HEK293 (cell line): ENCODE data around the gene PAEP.

Experiments
- CTCF ChIA-PET: fragments of 350-600 bp; formaldehyde crosslinking; extraction: SDS; loops from one replicate; lab custom pipeline; 2021; ENCODE audit warnings: antibody characterized with exemption; lab: Yijun Ruan, JAX
- POLR2A ChIA-PET: fragments of 300-600 bp; formaldehyde crosslinking; extraction: SDS; loops from one replicate; lab custom pipeline; 2020; ENCODE audit warnings: antibody characterized with exemption, inconsistent platforms; lab: Yijun Ruan, JAX
- H3K27ac ChIP-seq: fragments of 200-500 bp; sonication (Bioruptor generic); 2 replicates; pipeline ENCODE4 v1.5.1; 2014; ENCODE audit warnings: low read depth, low read length, control low read depth, inconsistent platforms; ENCODE audit errors: extremely low read depth
- H3K36me3 ChIP-seq, 2 experiments: fragments of 200-500 bp in 1 of 2; sonication (Bioruptor generic) in 1 of 2; 1 replicate in 1 of 2; 2 replicates in 1 of 2; pipeline ENCODE4 v1.5.1; 2014 to 2017; ENCODE audit warnings: inconsistent platforms in 2 of 2, low read length in 2 of 2; ENCODE audit not compliant: control insufficient read depth in 2 of 2, insufficient read depth in 1 of 2
- H3K4me1 ChIP-seq: fragments of 200-500 bp; sonication (Bioruptor generic); 2 replicates; pipeline ENCODE4 v1.5.1; 2014; ENCODE audit warnings: mild to moderate bottlenecking, low read length, inconsistent platforms; ENCODE audit not compliant: control insufficient read depth, insufficient read depth
- H3K4me3 ChIP-seq: 2 replicates; pipeline ENCODE4 v1.5.1; 2011; ENCODE audit warnings: low read depth, mild to moderate bottlenecking, control low read depth, low read length, moderate library complexity
- H3K9me3 ChIP-seq: fragments of 200-500 bp; sonication (Bioruptor generic); 2 replicates; pipeline ENCODE4 v1.5.1; 2014; ENCODE audit warnings: low read depth, low read length, inconsistent platforms; ENCODE audit not compliant: control insufficient read depth, insufficient read depth
- WT1 ChIP-seq: fragments of 450-650 bp; formaldehyde crosslinking; IDR thresholded peaks from 2 replicates; pipeline ENCODE4 v1.5.1; 2016; ENCODE audit warnings: missing biosample characterization, missing genetic modification characterization
- ZEB2 ChIP-seq: fragments of 450-650 bp; formaldehyde crosslinking; IDR thresholded peaks from 2 replicates; pipeline ENCODE4 v1.5.1; 2016; ENCODE audit warnings: missing biosample characterization, missing genetic modification characterization
- ZFP69B ChIP-seq: fragments of 450-650 bp; formaldehyde crosslinking; IDR thresholded peaks from 2 replicates; pipeline ENCODE4 v1.5.1; 2016; ENCODE audit warnings: missing biosample characterization, missing genetic modification characterization
- ZNF596 ChIP-seq: fragments of 450-650 bp; IDR thresholded peaks from 2 replicates; pipeline ENCODE4 v1.5.0; 2018; ENCODE audit warnings: missing biosample characterization, mild to moderate bottlenecking, missing genetic modification characterization, moderate library complexity
- ZNF623 ChIP-seq: fragments of 450-650 bp; formaldehyde crosslinking; IDR thresholded peaks from 2 replicates; pipeline ENCODE4 v1.5.1; 2016; ENCODE audit warnings: missing biosample characterization, missing genetic modification characterization
- TF ChIP-seq, protein P1 (sequence below): fragments of 450-650 bp; formaldehyde crosslinking; IDR thresholded peaks from 2 replicates; pipeline ENCODE4 v1.5.1; 2016; ENCODE audit warnings: missing biosample characterization, missing genetic modification characterization
- TF ChIP-seq, protein P2 (sequence below): fragments of 450-650 bp; formaldehyde crosslinking; IDR thresholded peaks from 2 replicates; pipeline ENCODE4 v1.5.1; 2017; ENCODE audit warnings: missing biosample characterization, missing genetic modification characterization
- TF ChIP-seq, protein P3 (sequence below): fragments of 450-650 bp; formaldehyde crosslinking; conservative IDR thresholded peaks from 2 replicates; pipeline ENCODE4 v1.5.1; 2016; ENCODE audit warnings: low read depth, missing biosample characterization, missing genetic modification characterization
- TF ChIP-seq, protein P4 (sequence below): fragments of 450-650 bp; formaldehyde crosslinking; IDR thresholded peaks from 2 replicates; pipeline ENCODE4 v1.5.1; 2016; ENCODE audit warnings: missing biosample characterization, missing genetic modification characterization
- TF ChIP-seq, protein P5 (sequence below): fragments of 450-650 bp; formaldehyde crosslinking; IDR thresholded peaks from 2 replicates; pipeline ENCODE4 v1.5.1; 2016; ENCODE audit warnings: missing biosample characterization, missing genetic modification characterization

The PAEP gene

DNA sequence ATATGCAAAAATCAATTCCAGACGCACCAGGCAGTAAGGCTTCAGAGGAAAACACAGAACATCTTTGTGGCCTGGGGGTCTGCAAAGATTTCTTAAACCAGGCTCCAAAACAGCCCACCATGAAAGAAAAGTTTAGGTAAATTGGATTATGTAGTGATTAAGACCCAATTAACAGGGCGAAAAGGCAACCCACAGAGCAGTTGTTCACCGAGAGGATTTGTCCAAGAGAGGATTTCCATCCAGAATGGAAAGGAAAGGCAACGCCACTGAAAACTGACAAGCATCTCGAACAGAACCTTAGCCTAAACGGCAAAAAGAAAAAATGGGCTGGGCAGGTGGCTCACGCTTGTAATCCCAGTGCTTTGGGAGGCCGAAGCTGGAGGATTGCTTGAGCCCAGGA is 40.4 kb downstream of the PAEP start:
- TF ChIP-seq, protein P1, sequence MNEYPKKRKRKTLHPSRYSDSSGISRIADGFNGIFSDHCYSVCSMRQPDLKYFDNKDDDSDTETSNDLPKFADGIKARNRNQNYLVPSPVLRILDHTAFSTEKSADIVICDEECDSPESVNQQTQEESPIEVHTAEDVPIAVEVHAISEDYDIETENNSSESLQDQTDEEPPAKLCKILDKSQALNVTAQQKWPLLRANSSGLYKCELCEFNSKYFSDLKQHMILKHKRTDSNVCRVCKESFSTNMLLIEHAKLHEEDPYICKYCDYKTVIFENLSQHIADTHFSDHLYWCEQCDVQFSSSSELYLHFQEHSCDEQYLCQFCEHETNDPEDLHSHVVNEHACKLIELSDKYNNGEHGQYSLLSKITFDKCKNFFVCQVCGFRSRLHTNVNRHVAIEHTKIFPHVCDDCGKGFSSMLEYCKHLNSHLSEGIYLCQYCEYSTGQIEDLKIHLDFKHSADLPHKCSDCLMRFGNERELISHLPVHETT (tag by site-specific recombination) = no peak
- TF ChIP-seq, protein P2, sequence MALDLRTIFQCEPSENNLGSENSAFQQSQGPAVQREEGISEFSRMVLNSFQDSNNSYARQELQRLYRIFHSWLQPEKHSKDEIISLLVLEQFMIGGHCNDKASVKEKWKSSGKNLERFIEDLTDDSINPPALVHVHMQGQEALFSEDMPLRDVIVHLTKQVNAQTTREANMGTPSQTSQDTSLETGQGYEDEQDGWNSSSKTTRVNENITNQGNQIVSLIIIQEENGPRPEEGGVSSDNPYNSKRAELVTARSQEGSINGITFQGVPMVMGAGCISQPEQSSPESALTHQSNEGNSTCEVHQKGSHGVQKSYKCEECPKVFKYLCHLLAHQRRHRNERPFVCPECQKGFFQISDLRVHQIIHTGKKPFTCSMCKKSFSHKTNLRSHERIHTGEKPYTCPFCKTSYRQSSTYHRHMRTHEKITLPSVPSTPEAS (tag by site-specific recombination) = no peak
- TF ChIP-seq ZNF623 (tag by site-specific recombination) (no peak), WT1 (no peak), ZEB2 (no peak)
- TF ChIP-seq, protein P3, sequence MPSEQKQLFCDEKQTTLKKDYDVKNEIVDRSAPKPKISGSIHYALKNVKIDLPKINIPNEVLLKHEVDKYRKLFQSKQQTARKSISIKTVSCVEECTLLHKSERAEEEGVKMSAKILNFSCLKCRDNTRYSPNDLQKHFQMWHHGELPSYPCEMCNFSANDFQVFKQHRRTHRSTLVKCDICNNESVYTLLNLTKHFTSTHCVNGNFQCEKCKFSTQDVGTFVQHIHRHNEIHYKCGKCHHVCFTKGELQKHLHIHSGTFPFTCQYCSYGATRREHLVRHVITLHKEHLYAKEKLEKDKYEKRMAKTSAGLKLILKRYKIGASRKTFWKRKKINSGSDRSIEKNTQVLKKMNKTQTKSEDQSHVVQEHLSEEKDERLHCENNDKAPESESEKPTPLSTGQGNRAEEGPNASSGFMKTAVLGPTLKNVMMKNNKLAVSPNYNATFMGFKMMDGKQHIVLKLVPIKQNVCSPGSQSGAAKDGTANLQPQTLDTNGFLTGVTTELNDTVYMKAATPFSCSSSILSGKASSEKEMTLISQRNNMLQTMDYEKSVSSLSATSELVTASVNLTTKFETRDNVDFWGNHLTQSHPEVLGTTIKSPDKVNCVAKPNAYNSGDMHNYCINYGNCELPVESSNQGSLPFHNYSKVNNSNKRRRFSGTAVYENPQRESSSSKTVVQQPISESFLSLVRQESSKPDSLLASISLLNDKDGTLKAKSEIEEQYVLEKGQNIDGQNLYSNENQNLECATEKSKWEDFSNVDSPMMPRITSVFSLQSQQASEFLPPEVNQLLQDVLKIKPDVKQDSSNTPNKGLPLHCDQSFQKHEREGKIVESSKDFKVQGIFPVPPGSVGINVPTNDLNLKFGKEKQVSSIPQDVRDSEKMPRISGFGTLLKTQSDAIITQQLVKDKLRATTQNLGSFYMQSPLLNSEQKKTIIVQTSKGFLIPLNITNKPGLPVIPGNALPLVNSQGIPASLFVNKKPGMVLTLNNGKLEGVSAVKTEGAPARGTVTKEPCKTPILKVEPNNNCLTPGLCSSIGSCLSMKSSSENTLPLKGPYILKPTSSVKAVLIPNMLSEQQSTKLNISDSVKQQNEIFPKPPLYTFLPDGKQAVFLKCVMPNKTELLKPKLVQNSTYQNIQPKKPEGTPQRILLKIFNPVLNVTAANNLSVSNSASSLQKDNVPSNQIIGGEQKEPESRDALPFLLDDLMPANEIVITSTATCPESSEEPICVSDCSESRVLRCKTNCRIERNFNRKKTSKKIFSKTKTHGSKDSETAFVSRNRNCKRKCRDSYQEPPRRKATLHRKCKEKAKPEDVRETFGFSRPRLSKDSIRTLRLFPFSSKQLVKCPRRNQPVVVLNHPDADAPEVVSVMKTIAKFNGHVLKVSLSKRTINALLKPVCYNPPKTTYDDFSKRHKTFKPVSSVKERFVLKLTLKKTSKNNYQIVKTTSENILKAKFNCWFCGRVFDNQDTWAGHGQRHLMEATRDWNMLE = no peak
- TF ChIP-seq, protein P4, sequence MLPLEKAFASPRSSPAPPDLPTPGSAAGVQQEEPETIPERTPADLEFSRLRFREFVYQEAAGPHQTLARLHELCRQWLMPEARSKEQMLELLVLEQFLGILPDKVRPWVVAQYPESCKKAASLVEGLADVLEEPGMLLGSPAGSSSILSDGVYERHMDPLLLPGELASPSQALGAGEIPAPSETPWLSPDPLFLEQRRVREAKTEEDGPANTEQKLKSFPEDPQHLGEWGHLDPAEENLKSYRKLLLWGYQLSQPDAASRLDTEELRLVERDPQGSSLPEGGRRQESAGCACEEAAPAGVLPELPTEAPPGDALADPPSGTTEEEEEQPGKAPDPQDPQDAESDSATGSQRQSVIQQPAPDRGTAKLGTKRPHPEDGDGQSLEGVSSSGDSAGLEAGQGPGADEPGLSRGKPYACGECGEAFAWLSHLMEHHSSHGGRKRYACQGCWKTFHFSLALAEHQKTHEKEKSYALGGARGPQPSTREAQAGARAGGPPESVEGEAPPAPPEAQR = no peak
- ChIA-PET POLR2A (no interaction called here), CTCF (interaction anchor here (0.6 to 7.1 kb wide), 15 partner anchors 10 to 879 kb away, joined by 3 to 39 read pairs (median 5); no protein-coding TSS in a partner anchor)
- no peak overlapping the region for H3K27ac ChIP-seq
- H3K4me3 ChIP-seq = no peak overlapping the region
- H3K4me1 ChIP-seq = no peaks in the 10 kb centered on the region
- no peaks in the 10 kb centered on the region for H3K36me3 ChIP-seq
- H3K9me3 ChIP-seq = no peaks in the 10 kb centered on the region

DNA sequence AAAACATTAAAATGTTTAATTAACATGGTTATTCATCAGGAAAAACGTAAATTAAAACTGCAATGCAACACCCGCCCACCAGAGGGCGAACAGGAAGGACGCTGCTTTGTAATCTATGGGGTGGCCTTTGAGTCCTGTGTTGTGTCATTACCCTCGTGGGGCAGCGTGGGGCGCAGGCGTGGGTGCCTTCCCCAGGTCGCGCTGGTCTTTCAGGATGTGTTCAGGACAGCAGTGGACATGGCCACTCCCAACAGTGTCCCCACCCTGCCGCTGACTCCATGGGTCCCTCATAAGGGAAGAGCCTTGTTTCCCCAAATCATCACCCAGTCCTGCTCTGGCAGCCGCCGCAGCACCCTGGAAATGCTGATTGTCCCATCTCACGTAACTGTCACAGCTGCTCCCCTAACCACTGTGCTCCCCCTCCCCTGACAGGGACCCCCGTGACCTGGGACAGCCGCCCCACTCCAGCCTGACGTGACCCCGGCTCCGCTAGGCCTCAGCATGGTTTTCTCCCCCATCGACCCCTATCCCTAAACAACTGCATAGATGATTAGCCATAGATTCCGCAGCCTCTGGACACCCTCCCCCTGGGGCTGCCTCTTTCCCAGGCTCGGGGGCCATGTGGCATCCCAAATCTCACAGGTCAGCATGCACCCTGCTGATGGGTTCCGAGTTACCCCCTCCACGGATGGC is 41.4 kb downstream of the PAEP start:
- CTCF ChIA-PET = interaction anchor here (0.5 to 7.1 kb wide), 36 partner anchors 10 to 873 kb away, joined by 3 to 39 read pairs (median 4); no protein-coding TSS in a partner anchor

More for the DNA sequence above, 41.4 kb downstream of the PAEP start:
- Histone ChIP-seq H3K36me3 (no peaks in the 10 kb centered on the region), H3K9me3 (no peaks in the 10 kb centered on the region), H3K27ac (no peak overlapping the region), H3K4me3 (no peak overlapping the region), H3K4me1 (no peaks in the 10 kb centered on the region)
- no peak for TF ChIP-seq ZNF596 (tag by site-specific recombination)
- TF ChIP-seq ZFP69B = no peak
- TF ChIP-seq, protein P5, sequence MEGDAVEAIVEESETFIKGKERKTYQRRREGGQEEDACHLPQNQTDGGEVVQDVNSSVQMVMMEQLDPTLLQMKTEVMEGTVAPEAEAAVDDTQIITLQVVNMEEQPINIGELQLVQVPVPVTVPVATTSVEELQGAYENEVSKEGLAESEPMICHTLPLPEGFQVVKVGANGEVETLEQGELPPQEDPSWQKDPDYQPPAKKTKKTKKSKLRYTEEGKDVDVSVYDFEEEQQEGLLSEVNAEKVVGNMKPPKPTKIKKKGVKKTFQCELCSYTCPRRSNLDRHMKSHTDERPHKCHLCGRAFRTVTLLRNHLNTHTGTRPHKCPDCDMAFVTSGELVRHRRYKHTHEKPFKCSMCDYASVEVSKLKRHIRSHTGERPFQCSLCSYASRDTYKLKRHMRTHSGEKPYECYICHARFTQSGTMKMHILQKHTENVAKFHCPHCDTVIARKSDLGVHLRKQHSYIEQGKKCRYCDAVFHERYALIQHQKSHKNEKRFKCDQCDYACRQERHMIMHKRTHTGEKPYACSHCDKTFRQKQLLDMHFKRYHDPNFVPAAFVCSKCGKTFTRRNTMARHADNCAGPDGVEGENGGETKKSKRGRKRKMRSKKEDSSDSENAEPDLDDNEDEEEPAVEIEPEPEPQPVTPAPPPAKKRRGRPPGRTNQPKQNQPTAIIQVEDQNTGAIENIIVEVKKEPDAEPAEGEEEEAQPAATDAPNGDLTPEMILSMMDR (tag by site-specific recombination) = peak; percentile 76
- POLR2A ChIA-PET = no interaction called here
